NCI-H526 treated with DMSO at 0.1 percent for 48 hours (cell line): ENCODE results near the gene SLC25A46.
"Not testable (repeated sequence)": the region's sequence is repeated elsewhere in the genome, so short reads cannot be mapped to it uniquely, and the experiment has no call there.

Experiments used
- DNase-seq: peaks from one replicate; lab custom pipeline; 2025; lab: John Stamatoyannopoulos, UW

SLC25A46 gene

GRCh38 chr5:110757118-110757729 lies 18.4 kb downstream of the SLC25A46 start:
- peak; percentile 13 for DNase-seq

DNA sequence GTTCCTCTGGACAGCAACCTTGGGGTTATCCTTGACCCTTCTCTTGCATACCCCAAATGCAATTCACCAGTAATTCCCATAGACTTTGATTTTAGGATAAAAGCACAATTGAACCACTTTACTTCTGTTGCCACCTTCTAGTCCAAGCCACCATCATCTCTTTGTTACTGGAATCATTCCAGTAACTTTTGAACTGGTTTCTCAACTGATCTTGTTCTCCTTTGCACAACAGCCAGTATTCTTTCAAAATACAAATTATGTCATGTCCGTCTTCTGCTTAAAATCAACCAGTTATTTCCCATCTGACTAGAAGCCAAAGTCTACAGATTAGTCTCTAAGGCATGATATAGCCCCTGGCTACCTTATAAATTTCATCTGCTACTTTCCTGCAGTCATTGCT lies 21.4 kb downstream of the SLC25A46 start:
- DNase-seq = no peak

DNA sequence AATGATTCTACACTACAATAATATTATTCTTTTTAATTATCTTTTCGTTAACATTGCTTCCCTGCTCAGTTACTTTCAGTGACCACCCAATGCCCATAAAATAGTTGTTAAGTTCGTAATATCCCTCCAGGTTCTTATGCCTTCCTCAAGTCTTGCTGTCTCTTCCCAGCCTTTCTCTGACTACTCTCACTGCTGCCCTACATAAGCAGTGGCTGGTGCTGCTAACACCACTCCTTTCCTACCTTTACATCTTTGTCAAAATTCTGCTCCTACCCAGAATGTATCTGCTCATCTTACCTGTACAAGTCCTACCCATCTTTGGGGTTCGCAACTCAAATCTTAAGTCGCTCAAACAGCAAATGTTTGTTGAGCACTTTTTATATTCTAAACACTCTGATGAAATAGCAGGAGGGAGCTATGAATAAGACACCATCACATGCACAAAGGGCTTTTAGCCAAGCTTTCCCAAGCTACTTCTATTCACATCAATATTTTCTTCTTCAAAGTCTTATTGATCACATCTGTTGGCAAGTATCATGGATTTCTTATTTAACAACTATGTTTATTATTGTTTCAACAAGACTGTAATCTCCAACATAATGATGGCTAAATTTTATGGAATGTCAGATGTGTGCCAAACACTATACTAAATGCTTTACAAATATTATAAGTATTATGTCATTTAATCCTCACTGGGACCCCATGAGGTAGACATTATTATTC lies 29.5 kb downstream of the SLC25A46 start:
- no peak for DNase-seq

DNA sequence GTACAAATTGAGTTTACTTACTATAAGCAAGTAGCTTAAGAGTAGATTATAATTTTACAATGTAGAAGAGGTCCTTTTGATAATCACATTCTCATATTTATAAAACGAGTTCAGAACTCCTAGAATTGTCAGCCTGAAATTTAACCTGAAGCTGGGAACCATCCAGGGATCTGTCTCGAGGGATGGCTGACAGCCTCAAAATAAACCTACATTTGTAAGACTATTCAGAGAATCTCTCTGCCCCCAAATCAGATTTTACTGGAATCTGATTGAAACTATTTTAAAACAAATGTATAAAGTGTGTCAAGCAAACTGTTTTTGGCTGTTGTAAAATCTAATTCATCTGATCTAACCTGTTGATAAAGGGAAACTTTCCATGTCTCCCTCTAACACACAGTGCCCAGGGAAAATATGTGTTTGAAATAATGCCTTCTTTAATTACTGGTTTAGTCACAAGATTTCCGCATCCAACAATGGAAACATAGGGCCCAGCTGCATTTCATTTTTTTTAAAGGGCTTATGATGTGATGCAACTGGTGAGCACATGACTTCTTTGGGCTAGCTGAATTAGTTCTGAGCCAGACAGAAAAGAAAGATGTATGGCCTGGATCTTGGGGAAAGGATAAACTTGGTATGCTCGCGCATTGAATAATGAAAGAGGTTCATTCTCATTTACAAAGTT lies 30.3 kb downstream of the SLC25A46 start:
- no peak for DNase-seq

DNA sequence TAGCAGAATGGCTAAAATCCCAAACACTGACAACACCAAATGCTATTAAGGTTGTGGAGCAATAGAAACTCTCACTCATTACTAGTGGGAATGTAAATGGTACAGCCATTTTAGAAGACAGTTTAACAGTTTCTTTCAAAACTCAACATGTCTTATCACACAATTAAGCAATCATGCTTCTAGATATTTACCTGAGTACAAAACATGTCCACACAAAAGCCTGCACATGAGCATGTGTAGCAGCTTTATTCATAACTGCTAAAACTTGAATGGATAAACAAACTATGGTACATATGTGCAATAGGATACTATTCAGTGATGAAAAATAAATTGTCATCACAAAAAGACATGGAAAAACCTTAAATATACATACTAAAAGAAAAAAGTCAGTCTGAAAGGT lies 31.5 kb downstream of the SLC25A46 start:
- no peak for DNase-seq

- DNase-seq = no peak
Measured at GRCh38 chr5:110784901-110785300, 46.1 kb downstream of the SLC25A46 start.

GRCh38 chr5:110785356-110785755 lies 46.5 kb downstream of the SLC25A46 start:
- no peak for DNase-seq

GRCh38 chr5:110788006-110788405 lies 49.2 kb downstream of the SLC25A46 start:
- DNase-seq = not testable (repeated sequence)

DNA sequence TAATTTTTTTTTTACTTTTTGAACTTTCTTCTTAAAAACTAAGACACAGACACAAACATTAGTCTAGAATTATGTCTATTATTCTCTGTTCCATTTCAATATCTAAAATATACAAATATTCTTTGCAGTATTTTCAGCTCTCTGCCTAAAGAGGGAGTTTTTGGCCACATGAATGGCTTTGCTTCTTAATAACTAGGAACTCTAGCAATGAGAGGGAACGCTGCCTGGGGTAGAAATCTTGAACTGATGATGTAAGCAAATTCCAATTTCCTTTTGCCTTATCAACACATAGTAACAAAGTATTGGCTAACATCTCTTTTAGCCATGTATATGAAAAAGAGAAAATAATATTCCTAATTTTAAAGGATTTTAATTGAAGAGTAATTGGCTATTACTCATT lies 51.9 kb downstream of the SLC25A46 start:
- no peak for DNase-seq

GRCh38 chr5:110802998-110803397 lies 64.2 kb downstream of the SLC25A46 start:
- no peak for DNase-seq

GRCh38 chr5:110803467-110804326 lies 64.9 kb downstream of the SLC25A46 start:
- DNase-seq = no peak

GRCh38 chr5:110807169-110807568 lies 68.4 kb downstream of the SLC25A46 start:
- no peak for DNase-seq

DNA sequence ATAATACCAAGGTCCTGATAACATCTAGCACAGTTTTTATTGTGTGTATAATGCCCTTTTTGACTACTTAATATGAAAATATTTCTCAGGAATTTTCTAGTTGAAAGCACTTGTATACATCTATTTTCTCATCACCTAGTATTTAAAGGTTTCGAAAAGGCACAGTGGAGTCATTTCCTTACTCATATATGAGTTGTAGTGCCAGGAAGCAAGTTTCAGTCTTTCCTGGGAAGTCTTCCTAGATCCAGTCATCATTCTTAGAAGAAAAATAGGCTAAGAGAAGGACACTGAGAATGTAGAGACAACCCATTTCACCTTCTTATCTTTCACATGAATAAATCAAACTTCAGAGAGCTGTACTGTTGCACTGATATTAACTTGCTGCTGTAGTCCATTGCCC lies 70.2 kb downstream of the SLC25A46 start:
- no peak for DNase-seq
